ENCODE data around the gene MTURN. TPM values are rescaled to one million over a fixed set of nuclear protein-coding genes. Genes with fewer than 3 reads are reported as not detected.

MTURN gene
- total and polyA plus RNA-seq, 9 of the 15 experiments (the other 6 are each of a cell fraction or from before 2014, with no cell fraction given) = 0.94 to 14.8 (median 6.4) TPM

GRCh38 chr7:30165590-30165989, 30.8 kb downstream of the MTURN start:
- H3K4me1 ChIP-seq (replicated peaks in 1 of 2; ENCODE audit: control insufficient read depth in 2 of 2, insufficient read depth in 2 of 2, low read length in 2 of 2) = peaks cover 5 to 29% of the 10 kb centered on the region in 2 experiments
- H2AFZ ChIP-seq (ENCODE audit: low read depth, low read length) = no peak overlapping the region
- no TSS peak for BruUV-seq (replicated peaks)
- ATAC-seq = no peak
- no peak overlapping the region for H3K4me2 ChIP-seq (ENCODE audit: insufficient read depth, low read length)
- no peaks in the 10 kb centered on the region for H3K36me3 ChIP-seq (ENCODE audit: control insufficient read depth, insufficient read depth, low read length)
- ChIA-PET CTCF (ENCODE audit: low intra/inter-chr PET ratio) (no interaction called here), POLR2A (no interaction called here)
- H3K27me3 ChIP-seq (ENCODE audit: control insufficient read depth in 2 of 2, insufficient read depth in 2 of 2, low read length in 2 of 2) = peaks cover 31 to 41% of the 10 kb centered on the region in 2 experiments
- no peaks in the 10 kb centered on the region; the same call in 1 of the 2 replicates for H4K20me1 ChIP-seq (replicated peaks; ENCODE audit: control insufficient read depth, insufficient read depth, low read length)
- no peak overlapping the region for H3K4me3 ChIP-seq
- no peak for TF ChIP-seq MITF (IDR thresholded peaks at IDR 0.05)
- no peak for TF ChIP-seq TARDBP (IDR thresholded peaks at IDR 0.05)
- no peak for TF ChIP-seq MYNN (IDR thresholded peaks at IDR 0.05)
- TF ChIP-seq MYNN (CRISPR knock-in tag; IDR thresholded peaks at IDR 0.05) = no peak
- TF ChIP-seq NR2C1 (IDR thresholded peaks at IDR 0.05) = no peak
- TF ChIP-seq NR2C1 (tag; IDR thresholded peaks at IDR 0.05) = no peak
- no peak for TF ChIP-seq BHLHE40 (IDR thresholded peaks at IDR 0.05; ENCODE audit: low read length)
- TF ChIP-seq ETS2 (tag; IDR thresholded peaks at IDR 0.05; ENCODE audit: borderline replicate concordance, poor library complexity, severe bottlenecking) = no peak
- no peak for TF ChIP-seq MEF2D (tag; conservative IDR thresholded peaks at IDR 0.05; ENCODE audit: low read depth)
- TF ChIP-seq BACH1 (tag; IDR thresholded peaks at IDR 0.05) = no peak
- TF ChIP-seq XRCC3 (IDR thresholded peaks at IDR 0.05) = no peak
- no peak for TF ChIP-seq NCOA6 (IDR thresholded peaks at IDR 0.05)
- no peak for TF ChIP-seq ZNF316 (IDR thresholded peaks at IDR 0.05)
- no peak for TF ChIP-seq KLF13 (tag; IDR thresholded peaks at IDR 0.05; ENCODE audit: borderline replicate concordance, low read depth)
- TF ChIP-seq MEF2A (IDR thresholded peaks at IDR 0.05; ENCODE audit: control insufficient read depth, low read depth, low read length) = no peak
- no peak for TF ChIP-seq CXXC5 (CRISPR knock-in tag; IDR thresholded peaks at IDR 0.05)
- no peak for TF ChIP-seq HINFP (tag; conservative IDR thresholded peaks at IDR 0.05; ENCODE audit: low read depth)
- no peak for TF ChIP-seq PRPF4 (IDR thresholded peaks at IDR 0.05; ENCODE audit: insufficient read depth, low read depth, low read length, poor library complexity, severe bottlenecking)
- TF ChIP-seq ERF (CRISPR knock-in tag; IDR thresholded peaks at IDR 0.05) = no peak
- no peak for TF ChIP-seq BRF2 (IDR thresholded peaks at IDR 0.05; ENCODE audit: borderline replicate concordance, insufficient read depth, insufficient read length)
- H3K9me3 ChIP-seq (replicated peaks; ENCODE audit: control insufficient read depth, insufficient read depth, low read depth, low read length) = no peaks in the 10 kb centered on the region
- H3K79me2 ChIP-seq (ENCODE audit: control insufficient read depth, insufficient read depth, low read length) = no peaks in the 10 kb centered on the region
- in situ Hi-C loops (cut with MboI) = loop anchor here (10.0 kb wide), 2 partner anchors 399 to 569 kb away; no protein-coding TSS in a partner anchor
- H3K9ac ChIP-seq (ENCODE audit: insufficient read depth in 1 of 2, low read depth in 2 of 2, low read length in 2 of 2) = no peak overlapping the region
- FAIRE-seq = no peak
- H3K9me1 ChIP-seq (ENCODE audit: control insufficient read depth, insufficient read depth, low read length) = no peaks in the 10 kb centered on the region
- no peak overlapping the region for H3K27ac ChIP-seq (ENCODE audit: extremely low read depth, low read depth, low read length)
- no peak for DNase-seq (ENCODE audit: extremely low read depth in 1 of 4, low spot score in 3 of 4)
- 5% methylated on average over 3 of the region's 3 CpGs for WGBS (ENCODE audit: insufficient coverage, low coverage, missing lambda C conversion rate)
- intact Hi-C loops (cut with micrococcal nuclease) = loop anchor here (2.0 to 10.0 kb wide), 3 partner anchors 189 to 579 kb away; no protein-coding TSS in a partner anchor
